GM18526 (cell line): ENCODE measurements around the gene ZCCHC14.

ENCODE experiments used
- POLR2A ChIP-seq: IDR thresholded peaks from 3 replicates; pipeline ENCODE4 v1.6.1; 2011; ENCODE audit not compliant: insufficient read length; ENCODE audit errors: extremely low read depth

Gene ZCCHC14

DNA sequence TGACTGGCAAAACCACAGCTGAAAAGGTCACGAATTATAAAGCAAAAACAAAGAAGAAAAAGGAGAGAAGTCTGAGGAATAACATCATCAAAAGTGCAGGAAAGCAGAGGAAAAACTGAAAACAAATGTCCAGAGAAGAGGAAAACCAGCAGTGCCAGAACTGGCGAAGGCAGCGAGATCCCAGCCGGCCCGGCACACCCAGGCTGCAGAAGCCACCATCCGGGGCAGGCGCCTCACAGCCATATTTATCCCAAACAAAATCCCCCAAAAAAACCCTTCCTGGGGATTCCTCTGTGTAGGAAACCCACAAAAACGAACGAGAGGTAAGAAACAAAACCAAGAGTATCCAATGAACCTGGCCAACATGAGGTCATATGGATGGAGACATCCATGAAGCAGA, 10.6 kb downstream of the ZCCHC14 start:
- TF ChIP-seq POLR2A, result no peak

- no peak for TF ChIP-seq POLR2A
Measured at GRCh38 chr16:87474566-87474996, 18.2 kb downstream of the ZCCHC14 start.

GRCh38 chr16:87474017-87474416, 18.8 kb downstream of the ZCCHC14 start:
- TF ChIP-seq POLR2A, result no peak

DNA sequence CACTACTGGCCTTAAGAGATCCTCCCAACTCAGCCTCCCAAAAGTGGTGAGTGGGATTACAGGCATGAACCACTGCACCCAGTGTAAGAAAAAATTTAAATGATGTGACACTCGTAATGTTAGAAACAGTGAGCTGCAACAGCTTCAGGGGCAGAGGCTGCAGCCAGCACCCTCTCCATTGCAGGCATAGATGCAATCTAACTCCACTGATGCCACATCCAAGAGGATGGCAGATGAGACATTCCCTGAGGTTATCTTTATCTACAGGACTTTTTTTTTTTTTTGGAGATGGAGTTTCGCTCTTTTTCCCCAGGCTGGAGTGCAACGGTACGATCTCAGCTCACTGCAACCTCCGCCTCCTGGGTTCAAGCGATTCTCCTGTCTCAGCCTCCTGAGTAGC, 19.9 kb downstream of the ZCCHC14 start:
- no peak for TF ChIP-seq POLR2A

GRCh38 chr16:87472142-87472778, 20.6 kb downstream of the ZCCHC14 start:
- no peak for TF ChIP-seq POLR2A

DNA sequence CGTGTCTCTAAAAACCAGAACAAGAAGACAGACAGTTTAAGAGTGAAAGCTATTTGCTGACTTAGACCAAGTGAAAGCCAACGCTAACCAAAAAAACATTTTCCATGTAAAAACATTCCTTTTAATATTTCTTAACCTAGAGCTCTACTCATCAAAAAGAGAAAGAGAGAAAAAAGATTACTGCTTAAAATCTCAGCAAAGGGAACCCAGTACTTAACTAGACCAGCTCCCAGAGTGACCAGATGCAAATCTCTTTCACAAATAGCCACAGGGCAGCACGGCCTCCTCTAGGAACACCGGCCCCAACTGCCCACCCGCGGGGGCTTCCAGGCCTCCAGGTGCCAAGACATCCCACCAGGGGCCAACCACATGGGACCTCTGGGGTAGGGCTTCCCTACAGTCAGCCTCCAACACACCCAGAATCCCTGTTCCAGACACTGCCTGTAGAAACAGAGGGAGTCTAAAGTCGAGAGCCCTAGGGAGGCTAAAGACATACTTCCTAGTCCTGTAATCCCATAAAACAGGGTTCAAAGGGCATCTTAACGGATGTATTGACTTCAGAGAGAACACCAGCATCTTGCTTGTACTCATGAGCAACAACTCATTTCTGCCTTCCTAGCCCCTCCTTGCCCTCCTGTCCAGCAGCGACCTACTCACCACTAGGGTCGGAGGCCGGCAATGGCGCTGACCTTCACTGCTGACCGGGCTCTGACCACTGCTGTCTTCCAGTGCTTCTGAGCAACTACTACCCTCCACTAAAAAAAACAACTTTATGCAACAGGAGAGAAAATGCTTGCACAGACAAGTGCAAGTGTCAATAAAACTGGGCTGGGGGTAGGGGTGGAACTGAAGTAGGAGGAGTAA, 21.3 kb downstream of the ZCCHC14 start:
- TF ChIP-seq POLR2A, result no peak

GRCh38 chr16:87470332-87470731, 22.5 kb downstream of the ZCCHC14 start:
- TF ChIP-seq POLR2A, result no peak

DNA sequence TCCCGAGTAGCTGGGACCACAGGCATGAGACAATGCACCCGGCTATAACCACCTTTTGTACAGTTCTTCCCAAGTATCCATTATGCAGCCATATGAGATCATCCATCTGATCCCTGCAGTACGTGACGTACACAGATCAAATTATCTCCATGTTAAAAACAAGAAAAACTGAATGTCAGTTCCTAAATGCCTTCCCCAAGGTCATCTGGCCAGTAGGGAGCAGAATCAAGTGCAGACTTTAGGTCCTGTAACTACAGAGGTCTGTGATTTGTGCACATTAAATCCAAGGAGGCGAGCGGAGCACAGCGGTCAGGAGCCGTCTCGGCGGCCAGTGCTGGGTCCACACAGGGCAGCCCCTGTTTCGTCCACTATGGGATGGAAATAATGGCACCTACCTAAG, 23.7 kb downstream of the ZCCHC14 start:
- TF ChIP-seq POLR2A, result no peak

- no peak for TF ChIP-seq POLR2A
Measured at GRCh38 chr16:87468550-87468949, 24.3 kb downstream of the ZCCHC14 start.

GRCh38 chr16:87466975-87467501, 25.8 kb downstream of the ZCCHC14 start:
- no peak for TF ChIP-seq POLR2A

DNA sequence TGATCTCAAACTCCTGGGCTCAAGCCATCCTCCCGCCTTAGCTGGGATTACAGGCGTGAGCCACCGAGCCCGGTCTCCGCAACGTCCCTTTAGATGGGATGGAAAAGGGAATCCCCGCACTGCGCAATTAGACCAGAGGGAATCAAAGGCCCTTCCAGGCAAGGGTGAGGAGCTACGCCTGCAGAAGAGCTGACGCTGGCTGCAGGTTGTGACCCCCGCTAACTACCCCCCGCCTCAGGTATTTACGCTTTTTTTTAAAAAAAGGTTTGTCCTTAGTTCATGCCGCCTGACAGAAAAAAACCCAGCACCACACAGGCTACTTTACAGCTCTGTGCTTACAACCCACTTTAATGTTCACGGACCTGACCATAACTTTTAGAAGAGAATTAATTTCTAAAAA, 26.9 kb downstream of the ZCCHC14 start:
- no peak for TF ChIP-seq POLR2A

DNA sequence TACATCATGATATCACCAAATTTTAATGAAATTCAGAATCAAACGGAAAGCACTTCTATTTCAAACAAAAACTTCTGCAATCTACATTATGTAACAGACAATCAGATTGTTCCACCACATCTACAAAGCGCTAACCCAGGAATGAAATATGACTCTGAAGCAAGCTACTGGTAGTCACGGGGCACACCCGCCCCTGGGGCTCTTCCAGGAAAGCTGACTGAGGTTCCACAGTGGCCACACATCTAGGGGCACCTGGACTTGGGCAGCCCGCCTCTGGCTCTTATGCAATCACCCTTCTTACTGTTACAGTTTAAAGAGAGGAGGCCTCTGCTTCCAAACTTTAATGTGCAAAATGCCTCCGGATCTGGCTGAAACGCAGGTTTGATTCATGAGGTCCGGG, 27.5 kb downstream of the ZCCHC14 start:
- no peak for TF ChIP-seq POLR2A

- no peak for TF ChIP-seq POLR2A
Measured at GRCh38 chr16:87464691-87465300, 28.0 kb downstream of the ZCCHC14 start.

- no peak for TF ChIP-seq POLR2A
Measured at GRCh38 chr16:87463722-87464690, 28.8 kb downstream of the ZCCHC14 start.
